HG02642 (cell line): ENCODE results near the gene RFX6.

Source experiments
- ATAC-seq: cut with Tn5 transposase; IDR thresholded peaks from one replicate; pipeline ENCODE4 v1.9.1; 2021; ENCODE audit warnings: mild to moderate bottlenecking; ENCODE audit not compliant: unreplicated experiment, poor library complexity

The RFX6 gene

DNA sequence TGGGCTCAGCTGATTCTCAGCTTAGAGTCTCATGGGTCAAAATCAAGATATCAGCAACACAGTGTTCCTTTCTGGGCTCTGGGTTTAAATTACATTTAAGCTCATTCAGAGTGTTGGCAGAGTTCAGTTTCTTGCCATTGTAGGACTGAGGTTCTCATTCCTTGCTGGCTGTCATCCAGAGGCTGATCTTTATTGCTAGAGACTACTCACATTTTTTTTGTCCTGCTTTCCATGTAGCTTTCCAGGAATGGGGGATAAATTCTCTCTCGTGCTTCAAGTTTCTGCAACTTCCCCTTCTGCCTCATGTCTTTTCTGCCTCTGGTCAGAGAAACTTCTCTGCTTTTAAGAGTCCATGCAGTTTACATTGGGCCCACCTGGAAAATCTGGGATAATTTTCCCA, 86.9 kb downstream of the RFX6 start:
- ATAC-seq, result no peak

DNA sequence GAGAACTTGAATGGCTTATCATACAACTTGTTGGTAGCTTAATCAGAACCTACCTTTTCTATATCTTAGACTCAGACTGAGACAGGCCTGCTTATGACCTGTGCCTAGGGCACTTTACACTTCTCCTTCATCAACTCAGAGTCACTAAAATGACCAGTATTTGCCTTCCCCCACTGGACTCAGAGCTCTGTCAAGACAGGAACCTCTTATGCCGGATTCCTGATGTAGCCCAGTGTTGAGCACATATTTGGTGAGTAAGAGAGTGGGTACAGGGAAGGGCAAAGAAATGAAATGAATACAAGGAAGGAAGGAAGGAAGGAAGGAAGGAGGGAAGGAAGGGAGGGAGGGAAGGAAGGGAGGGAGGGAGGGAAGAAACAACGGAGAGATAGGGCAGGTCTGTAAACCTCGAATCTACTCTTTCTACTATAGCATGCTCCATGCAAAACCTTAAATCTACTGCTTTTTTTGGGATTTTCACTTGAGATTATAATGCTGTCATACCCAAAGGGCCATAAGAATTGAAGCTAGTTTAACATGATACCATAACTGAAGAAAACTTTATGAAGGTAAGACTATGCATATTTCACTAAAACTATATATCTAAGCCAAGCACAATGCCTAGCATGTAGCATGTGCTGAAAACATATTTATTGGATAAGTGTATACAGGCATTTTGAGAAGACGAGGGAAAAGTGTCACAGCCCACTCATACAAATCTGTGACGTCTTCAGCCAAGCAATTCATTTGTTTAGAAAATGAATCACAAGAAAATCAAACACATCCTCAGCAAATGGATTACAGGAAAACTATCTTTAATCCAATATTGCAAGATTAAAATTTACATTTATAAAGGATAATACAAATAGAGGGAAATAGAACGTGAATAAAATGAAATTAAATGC, 89.9 kb downstream of the RFX6 start:
- ATAC-seq, result no peak

DNA sequence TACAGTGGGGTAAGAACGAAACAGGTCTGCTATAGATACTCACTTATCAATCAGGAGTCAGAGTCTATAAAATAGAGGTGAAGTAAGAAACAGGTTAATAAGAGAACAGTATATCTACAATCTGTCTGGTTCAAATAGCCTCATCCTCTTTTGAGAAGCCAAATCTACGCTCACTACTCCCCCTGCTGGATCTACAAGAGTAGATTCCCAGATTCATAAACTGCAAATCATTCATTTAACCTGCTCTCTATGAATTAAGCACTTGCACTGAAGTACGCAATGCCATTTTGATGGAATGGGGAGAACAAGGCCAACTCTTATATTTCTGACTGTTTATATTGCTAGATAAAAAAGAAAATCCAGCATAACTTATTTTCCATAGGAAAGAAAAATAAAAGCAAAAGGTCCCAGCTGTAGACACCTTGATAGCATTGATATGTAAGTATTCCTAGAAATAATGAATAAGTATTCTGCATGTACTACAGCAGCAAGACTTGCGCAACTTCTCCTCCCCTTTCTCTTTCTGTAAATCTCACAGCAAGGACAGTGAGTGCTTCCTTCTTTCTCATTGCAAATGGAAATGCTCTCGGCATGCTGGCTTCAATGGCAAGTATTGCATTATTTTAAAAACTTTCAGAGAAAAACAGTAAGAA, 92.3 kb downstream of the RFX6 start:
- peak; percentile 94 for ATAC-seq

DNA sequence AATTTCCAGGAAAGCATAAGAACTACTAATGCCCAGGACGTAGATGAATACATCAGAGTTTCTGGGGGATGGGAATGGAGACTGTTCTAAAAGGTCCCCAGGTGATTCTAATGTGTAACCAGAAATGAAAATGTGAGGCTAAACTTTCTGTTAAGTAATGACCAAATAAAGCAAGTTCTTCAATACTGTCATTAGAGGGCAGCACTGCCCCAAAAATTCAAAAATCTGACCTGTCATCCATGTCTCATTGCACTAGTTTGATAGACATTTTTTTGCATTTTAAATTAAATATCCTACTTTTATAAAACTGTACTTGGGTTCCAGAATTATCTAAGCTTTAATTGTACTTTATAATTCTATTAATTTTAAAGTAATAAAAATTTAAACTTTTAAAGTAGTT, 94.9 kb downstream of the RFX6 start:
- ATAC-seq, result no peak

DNA sequence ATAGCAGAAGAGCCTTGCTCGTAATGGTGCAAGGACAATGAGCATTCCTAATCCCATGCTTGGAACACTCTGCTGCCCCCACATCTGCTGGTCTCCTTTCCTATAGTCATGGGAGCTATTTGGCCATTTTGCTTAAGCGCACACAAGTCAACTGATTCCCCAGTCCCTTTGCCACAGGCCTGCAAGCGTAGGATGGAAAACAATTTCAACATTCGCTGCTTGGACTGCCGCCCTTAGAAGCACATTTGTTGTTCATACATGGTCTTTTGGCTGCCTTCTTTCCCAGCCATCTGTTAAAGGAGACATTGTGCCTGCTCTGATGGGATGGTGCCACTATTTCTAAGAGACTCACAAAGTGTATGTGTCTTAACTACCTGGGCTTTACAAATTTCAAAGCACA, 96.9 kb downstream of the RFX6 start:
- ATAC-seq, result no peak

DNA sequence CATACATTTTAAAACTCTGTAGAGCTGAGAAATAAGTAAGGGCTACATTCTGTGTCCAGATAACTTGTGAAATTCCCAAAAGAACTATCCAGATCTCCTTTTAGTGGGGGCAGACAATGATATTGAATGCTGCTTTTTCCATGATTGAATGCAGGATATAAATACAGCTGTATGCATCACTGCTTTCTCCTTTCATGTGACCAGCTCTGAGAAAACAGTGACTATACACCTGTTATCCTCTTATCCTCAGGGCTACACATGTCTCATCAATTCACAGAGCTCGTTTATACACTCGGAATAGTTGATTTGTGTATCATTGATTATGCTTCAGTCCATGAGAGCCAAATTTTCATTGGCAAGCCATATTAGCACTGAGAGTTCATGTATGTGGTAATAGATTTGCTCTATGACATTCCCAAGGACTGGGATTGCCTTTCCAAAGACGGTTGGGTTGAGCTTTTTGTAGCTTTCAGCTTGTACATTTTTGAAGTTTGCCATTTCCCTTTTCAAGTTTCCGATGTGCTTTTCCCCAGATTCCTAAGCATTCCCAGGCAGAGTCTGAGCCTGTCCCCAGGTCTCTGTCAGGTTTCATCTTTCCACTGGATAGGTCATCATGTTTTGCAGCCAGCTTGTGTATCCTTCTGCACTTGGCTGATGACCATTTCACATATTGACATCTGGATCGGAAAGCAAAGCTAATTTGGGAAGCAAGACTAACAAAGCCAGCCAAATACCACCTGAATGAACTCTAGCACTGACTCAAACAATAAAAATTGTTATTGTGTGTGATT, 97.7 kb downstream of the RFX6 start:
- ATAC-seq, result no peak

DNA sequence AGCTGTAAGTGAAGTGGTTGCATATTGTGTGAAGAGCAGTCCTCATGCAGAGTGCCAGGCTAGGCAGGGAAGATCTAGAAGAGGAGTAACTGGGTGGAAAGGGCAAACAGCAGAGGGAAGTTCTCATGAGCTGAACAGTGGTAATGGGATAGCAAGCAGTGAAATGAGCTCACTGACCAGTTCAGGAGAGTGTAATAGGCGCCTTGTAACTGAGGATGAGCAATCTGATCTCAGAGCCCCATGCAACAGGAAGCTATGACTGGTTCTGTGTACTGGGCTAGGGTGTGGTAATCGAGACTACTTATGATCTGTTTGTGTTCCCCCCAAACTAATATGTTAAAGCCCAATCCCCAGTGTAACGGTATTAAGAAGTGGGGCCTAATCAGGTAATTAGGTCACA, 98.6 kb downstream of the RFX6 start:
- ATAC-seq, result no peak

DNA sequence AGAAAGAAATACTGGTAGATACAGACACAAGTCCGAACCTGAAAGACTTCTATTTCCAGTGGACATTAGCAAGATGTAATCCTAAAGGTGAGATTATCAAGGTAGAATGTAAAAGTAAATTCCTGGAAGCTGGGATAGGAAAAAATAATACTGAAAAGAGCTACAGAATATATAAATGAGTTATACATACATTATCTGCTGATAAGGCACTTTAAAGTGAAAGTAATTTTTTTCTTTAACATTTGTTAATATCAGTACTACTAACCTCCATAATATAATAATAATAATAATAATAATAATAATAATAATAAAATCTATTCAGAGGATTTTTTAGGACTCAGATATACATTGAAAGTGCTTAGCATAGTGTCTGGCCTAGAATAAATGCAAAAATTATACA, 102.5 kb downstream of the RFX6 start:
- ATAC-seq, result no peak
